ENCODE results near the gene SH3RF3.

- no peak for TF ChIP-seq POLR2AphosphoS5 (IDR thresholded peaks at IDR 0.05; ENCODE audit: low read depth, low read length)
- no peak for TF ChIP-seq REST (IDR thresholded peaks at IDR 0.05; ENCODE audit: insufficient read depth in 1 of 2, low read depth in 2 of 2, low read length in 2 of 2)
- TF ChIP-seq SIN3A (IDR thresholded peaks at IDR 0.05; ENCODE audit: borderline replicate concordance, insufficient read depth, low read length): no peak
- no peak for TF ChIP-seq TAF1 (IDR thresholded peaks at IDR 0.05; ENCODE audit: borderline replicate concordance, insufficient read depth, low read length)
These were observed 1.1 kb downstream of the SH3RF3 start for GRCh38 chr2:109129921-109130722.
